Small intestine (tissue), 16 donors: ENCODE measurements around the gene IL1RN. TPM values are rescaled to one million over a fixed set of nuclear protein-coding genes. Genes with fewer than 3 reads are reported as not detected.

Experiments used
- DNase-seq, 2 donors: peaks; one replicate each; pipeline versions ENCODE4 v3.0.0 to v3.0.0-alpha.2; 2013
- FAIRE-seq: peaks from 2 replicates; lab custom pipeline; 2012; peaks lifted over from hg19 to GRCh38; lab: Jason Lieb, UNC
- H3K27ac ChIP-seq, 3 donors: one replicate each; pipeline ENCODE4 v1.5.1; 2013; ENCODE audit warnings: low read length in 2 of 3, mild to moderate bottlenecking in 2 of 3, control low read depth in 1 of 3, inconsistent platforms in 1 of 3, low read depth in 1 of 3, moderate library complexity in 1 of 3
- H3K27me3 ChIP-seq, 3 donors: one replicate each; pipeline ENCODE4 v1.6.1; 2013; ENCODE audit warnings: low read length in 3 of 3, inconsistent platforms in 1 of 3; ENCODE audit not compliant: control insufficient read depth in 3 of 3, insufficient read depth in 3 of 3
- H3K36me3 ChIP-seq, 3 donors: one replicate each; pipeline ENCODE4 v1.6.1; 2013; ENCODE audit warnings: low read length in 3 of 3, inconsistent platforms in 1 of 3, low read depth in 1 of 3, mild to moderate bottlenecking in 1 of 3, moderate library complexity in 1 of 3; ENCODE audit not compliant: control insufficient read depth in 3 of 3, insufficient read depth in 2 of 3
- H3K4me1 ChIP-seq, 3 donors: one replicate each; pipeline ENCODE4 v1.6.1; 2013; ENCODE audit warnings: low read length in 2 of 3, inconsistent platforms in 1 of 3, low read depth in 1 of 3, mild to moderate bottlenecking in 1 of 3, moderate library complexity in 1 of 3; ENCODE audit not compliant: control insufficient read depth in 3 of 3, insufficient read depth in 2 of 3
- H3K4me3 ChIP-seq, 3 donors: one replicate each; pipeline ENCODE4 v1.5.1; 2013; ENCODE audit warnings: low read length in 3 of 3, control low read depth in 1 of 3, inconsistent platforms in 1 of 3, low read depth in 1 of 3, mild to moderate bottlenecking in 1 of 3, moderate library complexity in 1 of 3
- H3K9me3 ChIP-seq, 2 donors: one replicate each; pipeline ENCODE4 v1.6.1; 2013; ENCODE audit warnings: low read depth in 1 of 2, low read length in 1 of 2; ENCODE audit not compliant: control insufficient read depth in 2 of 2, insufficient read depth in 1 of 2
- WGBS, 3 donors: extraction: QIAGEN DNeasy Blood & Tissue Kit; methylation state at CpG; one replicate each; pipeline ENCODE4 v1.1.7; 2013; 5-methylcytosine and 5-hydroxymethylcytosine counted together
- long read RNA-seq, 10 donors: transcript quantifications; one replicate each; lab custom pipeline, GENCODE V29; 2026
- polyA plus RNA-seq, 4 donors: library from polyadenylated mRNA; stranded (reverse) in 3 of 4; unstranded in 1 of 4; fragments of 200-250 nt in 3 of 4; fragments of 120-200 nt in 1 of 4; gene quantifications; one replicate each; pipeline versions ENCODE4 v1.2.1 to v1.2.3, GENCODE V29; 2013
- donor health status: healthy with polysubstance abuse.
- donor health status: control.
- donor health status: control.
- donor health status: Bipolar disorder and iron deficiency.
- donor health status: healthy.

Gene IL1RN
- 10 to 100 TPM in 3 of 4 donors, under 1 TPM in 1; 0.44 to 69.8 (median 24.3) TPM for polyA plus RNA-seq
- long read RNA-seq, donor 1, result 0 reads
- long read RNA-seq, donor 2, result 0 reads
- long read RNA-seq, donor 3, partial matches to known transcripts, result 0 of 1 reads
- long read RNA-seq, donor 3, other reads (novel, unspliced or antisense), result 0 of 1 reads
- long read RNA-seq, donor 4, result 0 reads
- long read RNA-seq, donor 5, result 0 reads
- long read RNA-seq, donor 6, result 0 reads
- long read RNA-seq, donor 7, result 0 reads
- long read RNA-seq, donor 8, result 0 reads
- long read RNA-seq, donor 9, result 0 reads
- long read RNA-seq, donor 10, partial matches to known transcripts, result 0 of 1 reads
- long read RNA-seq, donor 10, other reads (novel, unspliced or antisense), result 0 of 1 reads

GRCh38 chr2:113126845-113127645 is at the start of gene IL1RN:
Gene IL1RN, plus strand, starts transcription at chr2:113127598. Its CDS starts 27 bp downstream, at chr2:113127625.
- Histone ChIP-seq H3K27ac (no peak within 1 kb of the TSS), H3K4me1 (no peaks in the 10 kb centered on the region), H3K9me3 (no peaks in the 10 kb centered on the region), H3K36me3 (peaks cover 0 to 5% (median 0%) of the 10 kb centered on the region in 3 donors), H3K4me3 (no peak within 1 kb of the TSS), H3K27me3 (peaks cover 0 to 3% (median 2%) of the 10 kb centered on the region in 3 donors)
- WGBS, 3 donors, result 69 to 77% (median 76%) methylated on average over 16 of the region's 16 CpGs
- DNase-seq, result no peak
- no peak for FAIRE-seq

- Histone ChIP-seq H3K9me3 (no peaks in the 10 kb centered on the region), H3K36me3 (no peaks in the 10 kb centered on the region), H3K27me3 (no peaks in the 10 kb centered on the region), H3K4me1 (peaks cover 0 to 13% (median 0%) of the 10 kb centered on the region in 3 donors), H3K27ac (peak overlapping the region in 1 of 3 donors; percentile 63), H3K4me3 (no peak overlapping the region)
- peak in 1 of 2 donors; percentile 48 for DNase-seq
- no peak for FAIRE-seq
- 48 to 54% (median 50%) methylated on average over 1 of the region's 1 CpG for WGBS, 3 donors
Measured at GRCh38 chr2:113077921-113078320, 49.5 kb upstream of the IL1RN start.

- Histone ChIP-seq H3K27ac (peak overlapping the region in 1 of 3 donors; percentile 63), H3K4me1 (peaks cover 0 to 13% (median 0%) of the 10 kb centered on the region in 3 donors), H3K27me3 (no peaks in the 10 kb centered on the region), H3K9me3 (no peaks in the 10 kb centered on the region), H3K36me3 (no peaks in the 10 kb centered on the region), H3K4me3 (no peak overlapping the region)
- DNase-seq (peak in 1 of 2 donors; percentile 68), FAIRE-seq (no peak)
- 25 to 58% (median 49%) methylated on average over 6 of the region's 6 CpGs for WGBS, 3 donors
Measured at GRCh38 chr2:113078350-113078839, 49.0 kb upstream of the IL1RN start.

- Histone ChIP-seq H3K36me3 (no peaks in the 10 kb centered on the region), H3K27me3 (no peaks in the 10 kb centered on the region), H3K9me3 (no peaks in the 10 kb centered on the region), H3K4me1 (peaks cover 0 to 13% (median 0%) of the 10 kb centered on the region in 3 donors), H3K27ac (no peak overlapping the region), H3K4me3 (no peak overlapping the region)
- 71 to 87% (median 76%) methylated on average over 4 of the region's 4 CpGs for WGBS, 3 donors
- no peak for FAIRE-seq
- DNase-seq, result no peak
Measured at GRCh38 chr2:113079131-113079530, 48.3 kb upstream of the IL1RN start.

- no peaks in the 10 kb centered on the region for H3K36me3 ChIP-seq
- no peaks in the 10 kb centered on the region for H3K9me3 ChIP-seq
- FAIRE-seq, result no peak
- DNase-seq, result peak; percentile 39 to 40
- 39 to 51% (median 51%) methylated on average over 9 of the region's 9 CpGs for WGBS, 3 donors
- H3K27me3 ChIP-seq, result no peaks in the 10 kb centered on the region
- no peak overlapping the region for H3K27ac ChIP-seq
- no peak overlapping the region for H3K4me3 ChIP-seq
- peaks cover 0 to 11% (median 0%) of the 10 kb centered on the region in 3 donors for H3K4me1 ChIP-seq
Measured at GRCh38 chr2:113080134-113080533, 47.3 kb upstream of the IL1RN start.

GRCh38 chr2:113081488-113082210 is 45.7 kb upstream of the IL1RN start:
- no peak for DNase-seq
- H3K4me3 ChIP-seq, result no peak overlapping the region
- WGBS, 3 donors, result 74 to 81% (median 78%) methylated on average over 2 of the region's 2 CpGs
- no peaks in the 10 kb centered on the region for H3K36me3 ChIP-seq
- no peak overlapping the region for H3K27ac ChIP-seq
- H3K4me1 ChIP-seq, result peaks cover 0 to 2% (median 0%) of the 10 kb centered on the region in 3 donors
- no peaks in the 10 kb centered on the region for H3K27me3 ChIP-seq
- FAIRE-seq, result no peak
- peaks cover 0 to under 1% of the 10 kb centered on the region in 2 donors for H3K9me3 ChIP-seq

- no peak for FAIRE-seq
- WGBS, 3 donors, result 65 to 87% (median 75%) methylated on average over 8 of the region's 8 CpGs
- DNase-seq, result no peak
- Histone ChIP-seq H3K36me3 (no peaks in the 10 kb centered on the region), H3K27ac (no peak overlapping the region), H3K9me3 (peaks cover 0 to 5% of the 10 kb centered on the region in 2 donors), H3K4me3 (no peak overlapping the region), H3K4me1 (no peaks in the 10 kb centered on the region), H3K27me3 (peaks cover 0 to 2% (median 0%) of the 10 kb centered on the region in 3 donors)
Measured at GRCh38 chr2:113083296-113083695, 44.1 kb upstream of the IL1RN start.
